GM23338 (cell line): ENCODE measurements around the gene STRN4. TPM values are rescaled to one million over a fixed set of nuclear protein-coding genes. Genes with fewer than 3 reads are reported as not detected.

ENCODE experiments used
- ATAC-seq: fragments of 200-7000 bp; cut with Tn5 transposase; 3 replicates; pipeline ENCODE4 v1.9.1; 2020
- DNase-seq: peaks from one replicate; pipeline ENCODE4 v3.0.0-alpha.2; 2015; ENCODE audit warnings: low spot score
- H2AFZ ChIP-seq: fragments of 200-600 bp; sonication (generic); 2 replicates; pipeline ENCODE4 v1.8.0; 2016; ENCODE audit warnings: antibody characterized with exemption, mild to moderate bottlenecking, moderate library complexity
- H3F3A ChIP-seq: fragments of 200-600 bp; sonication (generic); replicated peaks from 2 replicates; pipeline ENCODE4 v1.8.0; 2017; ENCODE audit warnings: antibody characterized with exemption, mixed run types, low read depth
- H3K27ac ChIP-seq: fragments of 200-600 bp; sonication (generic); 2 replicates; pipeline ENCODE4 v1.6.1; 2016; ENCODE audit warnings: low read depth
- H3K27me3 ChIP-seq: fragments of 200-600 bp; sonication (generic); 2 replicates; pipeline ENCODE4 v1.8.0; 2016; ENCODE audit warnings: mild to moderate bottlenecking, mixed run types, moderate library complexity; ENCODE audit not compliant: insufficient read depth
- H3K36me3 ChIP-seq: fragments of 200-600 bp; sonication (generic); 2 replicates; pipeline ENCODE4 v1.8.0; 2016; ENCODE audit warnings: mild to moderate bottlenecking; ENCODE audit not compliant: insufficient read depth
- H3K4me1 ChIP-seq: fragments of 200-600 bp; sonication (generic); 2 replicates; pipeline ENCODE4 v1.8.0; 2016; ENCODE audit warnings: mild to moderate bottlenecking, moderate library complexity; ENCODE audit not compliant: insufficient read depth
- H3K4me2 ChIP-seq: fragments of 200-600 bp; sonication (generic); 2 replicates; pipeline ENCODE4 v1.7.1; 2017; ENCODE audit warnings: mixed run types
- H3K4me3 ChIP-seq: fragments of 200-600 bp; sonication (generic); 2 replicates; pipeline ENCODE4 v1.6.1; 2016; ENCODE audit warnings: mixed run types
- H3K79me2 ChIP-seq: fragments of 200-600 bp; sonication (generic); replicated peaks from 2 replicates; pipeline ENCODE4 v1.8.0; 2017; ENCODE audit warnings: mild to moderate bottlenecking; ENCODE audit not compliant: insufficient read depth
- H3K9me2 ChIP-seq: fragments of 200-600 bp; sonication (generic); 2 replicates; pipeline ENCODE4 v1.8.0; 2017; ENCODE audit not compliant: insufficient read depth
- H4K20me1 ChIP-seq: fragments of 200-600 bp; sonication (generic); replicated peaks from 2 replicates; pipeline ENCODE4 v1.8.0; 2017; ENCODE audit warnings: mild to moderate bottlenecking; ENCODE audit not compliant: insufficient read depth
- H3K27ac Mint-ChIP-seq: 2 replicates; pipeline ENCODE4 v1.8.0; 2020; ENCODE audit warnings: inconsistent platforms, mild to moderate bottlenecking, moderate library complexity, mixed read lengths
- H3K27me3 Mint-ChIP-seq: 3 replicates; pipeline ENCODE4 v1.8.0; 2022; ENCODE audit warnings: low read depth, mild to moderate bottlenecking, moderate library complexity, mixed read lengths, inconsistent platforms; ENCODE audit not compliant: insufficient read depth, poor library complexity
- H3K36me3 Mint-ChIP-seq: 3 replicates; pipeline ENCODE4 v1.8.0; 2021; ENCODE audit warnings: low read depth, mild to moderate bottlenecking, inconsistent platforms, moderate library complexity, mixed read lengths
- H3K4me1 Mint-ChIP-seq: 3 replicates; pipeline ENCODE4 v1.8.0; 2020; ENCODE audit warnings: mild to moderate bottlenecking, inconsistent platforms, mixed read lengths
- H3K4me3 Mint-ChIP-seq: 3 replicates; pipeline ENCODE4 v1.8.0; 2021; ENCODE audit warnings: moderate library complexity, mild to moderate bottlenecking, inconsistent platforms, mixed read lengths
- H3K9me3 Mint-ChIP-seq: 3 replicates; pipeline ENCODE4 v1.8.0; 2020; ENCODE audit warnings: moderate library complexity, mild to moderate bottlenecking, inconsistent platforms, mixed read lengths
- CREB1 ChIP-seq: fragments of 250-450 bp; sonication (Bioruptor Pico); IDR thresholded peaks from 2 replicates; pipeline ENCODE4 v1.5.0; 2020; ENCODE audit warnings: low read depth, mild to moderate bottlenecking, moderate library complexity
- ETS1 ChIP-seq: IDR thresholded peaks from 2 replicates; pipeline ENCODE4 v1.6.1; 2016; ENCODE audit warnings: antibody characterized with exemption
- EZH2phosphoT487 ChIP-seq: fragments of 200-600 bp; sonication (generic); IDR thresholded peaks from one replicate; pipeline ENCODE4 v1.8.1; 2018; ENCODE audit warnings: antibody characterized with exemption; ENCODE audit not compliant: unreplicated experiment
- JUNB ChIP-seq: IDR thresholded peaks from one replicate; pipeline ENCODE4 v1.6.1; 2016; ENCODE audit warnings: antibody characterized with exemption; ENCODE audit not compliant: unreplicated experiment
- NANOG ChIP-seq: IDR thresholded peaks from 2 replicates; pipeline ENCODE4 v1.6.1; 2016; ENCODE audit warnings: antibody characterized with exemption, borderline replicate concordance
- POLR2AphosphoS5 ChIP-seq: IDR thresholded peaks from 2 replicates; pipeline ENCODE4 v1.6.1; 2016; ENCODE audit warnings: antibody characterized with exemption, low read depth
- STAT1 ChIP-seq: IDR thresholded peaks from one replicate; pipeline ENCODE4 v1.6.1; 2016; ENCODE audit warnings: antibody characterized with exemption; ENCODE audit not compliant: unreplicated experiment
- ZNF114 ChIP-seq: fragments of 250-450 bp; sonication (Bioruptor Pico); IDR thresholded peaks from 2 replicates; pipeline ENCODE4 v1.5.0; 2020; ENCODE audit warnings: mild to moderate bottlenecking, moderate library complexity
- ZNF331 ChIP-seq: fragments of 250-450 bp; sonication (Bioruptor Pico); IDR thresholded peaks from 2 replicates; pipeline ENCODE4 v1.5.0; 2020; ENCODE audit warnings: low read depth, mild to moderate bottlenecking, moderate library complexity
- polyA plus RNA-seq: library from polyadenylated mRNA; unstranded; fragments of >200 nt; fragmentation: Nextera tagmentation; extraction: Ambion mirVana; gene quantifications from 2 replicates; pipeline ENCODE4 v1.2.1, GENCODE V29; 2016
- total RNA-seq: library from RNA; depleted of rRNA; stranded (reverse); fragments of >200 nt; shearing (Covaris generic); gene quantifications from 2 replicates; pipeline ENCODE4 v1.2.3, GENCODE V29; 2014
- TF ChIP-seq, protein P1 (sequence below): fragments of 250-450 bp; sonication (Bioruptor Pico); IDR thresholded peaks from 2 replicates; pipeline ENCODE4 v1.5.0; 2020; ENCODE audit warnings: mild to moderate bottlenecking, moderate library complexity

STRN4 gene
- total and polyA plus RNA-seq, 2 experiments from 2014 or later = 62.1 to 140 TPM

DNA sequence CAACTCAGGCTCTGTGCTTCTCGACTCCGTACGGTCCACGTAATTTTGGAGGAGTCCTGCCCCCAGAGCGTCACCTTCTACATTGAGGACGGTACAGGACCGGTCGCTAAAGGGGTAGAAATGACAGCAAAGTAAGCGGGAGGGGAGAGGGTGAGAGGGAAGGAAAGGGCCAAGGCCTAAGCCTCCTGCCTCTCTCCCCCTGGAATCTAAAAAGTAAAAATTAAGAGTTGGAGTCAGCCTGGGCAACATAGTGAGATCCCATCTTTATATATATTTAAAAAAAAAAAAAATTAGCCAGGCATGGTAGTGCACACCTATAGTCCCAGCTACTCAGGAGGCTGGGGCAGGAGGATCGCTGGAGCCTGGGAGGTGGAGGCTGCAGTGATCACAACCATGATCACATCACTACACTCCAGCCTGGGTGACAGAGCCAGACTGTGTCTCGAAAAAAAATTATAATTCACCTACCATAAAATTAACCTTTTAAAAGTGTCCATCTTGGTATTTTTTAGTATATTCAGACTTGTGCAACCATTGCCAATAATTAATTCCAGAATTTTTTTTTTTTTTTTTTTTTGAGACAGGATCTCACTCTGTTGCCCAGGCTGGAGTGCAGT is 29.5 kb upstream of the STRN4 start:
- H3K79me2 ChIP-seq = peaks cover 5% of the 10 kb centered on the region
- Mint-ChIP-seq H3K27ac (no peak overlapping the region), H3K27me3 (peaks cover 13% of the 10 kb centered on the region), H3K4me3 (no peak overlapping the region), H3K9me3 (no peaks in the 10 kb centered on the region), H3K4me1 (no peaks in the 10 kb centered on the region; the same call in 1 of the 3 replicates), H3K36me3 (peaks cover 82% of the 10 kb centered on the region)
- H3K4me2 ChIP-seq = no peak overlapping the region
- no peak overlapping the region for H3K4me3 ChIP-seq
- no peaks in the 10 kb centered on the region for H3K27me3 ChIP-seq
- peaks cover 36% of the 10 kb centered on the region for H3F3A ChIP-seq
- H3K36me3 ChIP-seq = peaks cover 41% of the 10 kb centered on the region
- no peaks in the 10 kb centered on the region for H3K4me1 ChIP-seq
- H2AFZ ChIP-seq = no peak overlapping the region
- no peak overlapping the region for H3K27ac ChIP-seq
- TF ChIP-seq NANOG (no peak), JUNB (no peak), ZNF114 (CRISPR knock-in tag) (no peak), POLR2AphosphoS5 (no peak), CREB1 (CRISPR knock-in tag) (no peak), ETS1 (no peak), EZH2phosphoT487 (no peak), ZNF331 (CRISPR knock-in tag) (no peak), STAT1 (no peak)
- TF ChIP-seq, protein P1, sequence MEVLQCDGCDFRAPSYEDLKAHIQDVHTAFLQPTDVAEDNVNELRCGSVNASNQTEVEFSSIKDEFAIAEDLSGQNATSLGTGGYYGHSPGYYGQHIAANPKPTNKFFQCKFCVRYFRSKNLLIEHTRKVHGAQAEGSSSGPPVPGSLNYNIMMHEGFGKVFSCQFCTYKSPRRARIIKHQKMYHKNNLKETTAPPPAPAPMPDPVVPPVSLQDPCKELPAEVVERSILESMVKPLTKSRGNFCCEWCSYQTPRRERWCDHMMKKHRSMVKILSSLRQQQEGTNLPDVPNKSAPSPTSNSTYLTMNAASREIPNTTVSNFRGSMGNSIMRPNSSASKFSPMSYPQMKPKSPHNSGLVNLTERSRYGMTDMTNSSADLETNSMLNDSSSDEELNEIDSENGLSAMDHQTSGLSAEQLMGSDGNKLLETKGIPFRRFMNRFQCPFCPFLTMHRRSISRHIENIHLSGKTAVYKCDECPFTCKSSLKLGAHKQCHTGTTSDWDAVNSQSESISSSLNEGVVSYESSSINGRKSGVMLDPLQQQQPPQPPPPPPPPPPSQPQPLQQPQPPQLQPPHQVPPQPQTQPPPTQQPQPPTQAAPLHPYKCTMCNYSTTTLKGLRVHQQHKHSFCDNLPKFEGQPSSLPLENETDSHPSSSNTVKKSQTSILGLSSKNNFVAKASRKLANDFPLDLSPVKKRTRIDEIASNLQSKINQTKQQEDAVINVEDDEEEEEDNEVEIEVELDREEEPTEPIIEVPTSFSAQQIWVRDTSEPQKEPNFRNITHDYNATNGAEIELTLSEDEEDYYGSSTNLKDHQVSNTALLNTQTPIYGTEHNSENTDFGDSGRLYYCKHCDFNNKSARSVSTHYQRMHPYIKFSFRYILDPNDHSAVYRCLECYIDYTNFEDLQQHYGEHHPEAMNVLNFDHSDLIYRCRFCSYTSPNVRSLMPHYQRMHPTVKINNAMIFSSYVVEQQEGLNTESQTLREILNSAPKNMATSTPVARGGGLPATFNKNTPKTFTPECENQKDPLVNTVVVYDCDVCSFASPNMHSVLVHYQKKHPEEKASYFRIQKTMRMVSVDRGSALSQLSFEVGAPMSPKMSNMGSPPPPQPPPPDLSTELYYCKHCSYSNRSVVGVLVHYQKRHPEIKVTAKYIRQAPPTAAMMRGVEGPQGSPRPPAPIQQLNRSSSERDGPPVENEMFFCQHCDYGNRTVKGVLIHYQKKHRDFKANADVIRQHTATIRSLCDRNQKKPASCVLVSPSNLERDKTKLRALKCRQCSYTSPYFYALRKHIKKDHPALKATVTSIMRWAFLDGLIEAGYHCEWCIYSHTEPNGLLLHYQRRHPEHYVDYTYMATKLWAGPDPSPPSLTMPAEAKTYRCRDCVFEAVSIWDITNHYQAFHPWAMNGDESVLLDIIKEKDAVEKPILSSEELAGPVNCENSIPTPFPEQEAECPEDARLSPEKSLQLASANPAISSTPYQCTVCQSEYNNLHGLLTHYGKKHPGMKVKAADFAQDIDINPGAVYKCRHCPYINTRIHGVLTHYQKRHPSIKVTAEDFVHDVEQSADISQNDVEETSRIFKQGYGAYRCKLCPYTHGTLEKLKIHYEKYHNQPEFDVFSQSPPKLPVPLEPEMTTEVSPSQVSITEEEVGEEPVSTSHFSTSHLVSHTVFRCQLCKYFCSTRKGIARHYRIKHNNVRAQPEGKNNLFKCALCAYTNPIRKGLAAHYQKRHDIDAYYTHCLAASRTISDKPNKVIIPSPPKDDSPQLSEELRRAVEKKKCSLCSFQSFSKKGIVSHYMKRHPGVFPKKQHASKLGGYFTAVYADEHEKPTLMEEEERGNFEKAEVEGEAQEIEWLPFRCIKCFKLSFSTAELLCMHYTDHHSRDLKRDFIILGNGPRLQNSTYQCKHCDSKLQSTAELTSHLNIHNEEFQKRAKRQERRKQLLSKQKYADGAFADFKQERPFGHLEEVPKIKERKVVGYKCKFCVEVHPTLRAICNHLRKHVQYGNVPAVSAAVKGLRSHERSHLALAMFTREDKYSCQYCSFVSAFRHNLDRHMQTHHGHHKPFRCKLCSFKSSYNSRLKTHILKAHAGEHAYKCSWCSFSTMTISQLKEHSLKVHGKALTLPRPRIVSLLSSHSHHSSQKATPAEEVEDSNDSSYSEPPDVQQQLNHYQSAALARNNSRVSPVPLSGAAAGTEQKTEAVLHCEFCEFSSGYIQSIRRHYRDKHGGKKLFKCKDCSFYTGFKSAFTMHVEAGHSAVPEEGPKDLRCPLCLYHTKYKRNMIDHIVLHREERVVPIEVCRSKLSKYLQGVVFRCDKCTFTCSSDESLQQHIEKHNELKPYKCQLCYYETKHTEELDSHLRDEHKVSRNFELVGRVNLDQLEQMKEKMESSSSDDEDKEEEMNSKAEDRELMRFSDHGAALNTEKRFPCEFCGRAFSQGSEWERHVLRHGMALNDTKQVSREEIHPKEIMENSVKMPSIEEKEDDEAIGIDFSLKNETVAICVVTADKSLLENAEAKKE (CRISPR knock-in tag) = no peak
- no peaks in the 10 kb centered on the region for H3K9me2 ChIP-seq
- H4K20me1 ChIP-seq = peaks cover 32% of the 10 kb centered on the region; the same call in 1 of the 2 replicates
- DNase-seq (no peak), ATAC-seq (no peak)
